SW 1271 (cell line): ENCODE results near the gene REM1.
"Not testable (repeated sequence)": the region's sequence is repeated elsewhere in the genome, so short reads cannot be mapped to it uniquely, and the experiment has no call there.

Experiments used
- DNase-seq, 2 experiments: peaks; one replicate each; lab custom pipeline; 2025; lab: John Stamatoyannopoulos, UW

The REM1 gene

DNA sequence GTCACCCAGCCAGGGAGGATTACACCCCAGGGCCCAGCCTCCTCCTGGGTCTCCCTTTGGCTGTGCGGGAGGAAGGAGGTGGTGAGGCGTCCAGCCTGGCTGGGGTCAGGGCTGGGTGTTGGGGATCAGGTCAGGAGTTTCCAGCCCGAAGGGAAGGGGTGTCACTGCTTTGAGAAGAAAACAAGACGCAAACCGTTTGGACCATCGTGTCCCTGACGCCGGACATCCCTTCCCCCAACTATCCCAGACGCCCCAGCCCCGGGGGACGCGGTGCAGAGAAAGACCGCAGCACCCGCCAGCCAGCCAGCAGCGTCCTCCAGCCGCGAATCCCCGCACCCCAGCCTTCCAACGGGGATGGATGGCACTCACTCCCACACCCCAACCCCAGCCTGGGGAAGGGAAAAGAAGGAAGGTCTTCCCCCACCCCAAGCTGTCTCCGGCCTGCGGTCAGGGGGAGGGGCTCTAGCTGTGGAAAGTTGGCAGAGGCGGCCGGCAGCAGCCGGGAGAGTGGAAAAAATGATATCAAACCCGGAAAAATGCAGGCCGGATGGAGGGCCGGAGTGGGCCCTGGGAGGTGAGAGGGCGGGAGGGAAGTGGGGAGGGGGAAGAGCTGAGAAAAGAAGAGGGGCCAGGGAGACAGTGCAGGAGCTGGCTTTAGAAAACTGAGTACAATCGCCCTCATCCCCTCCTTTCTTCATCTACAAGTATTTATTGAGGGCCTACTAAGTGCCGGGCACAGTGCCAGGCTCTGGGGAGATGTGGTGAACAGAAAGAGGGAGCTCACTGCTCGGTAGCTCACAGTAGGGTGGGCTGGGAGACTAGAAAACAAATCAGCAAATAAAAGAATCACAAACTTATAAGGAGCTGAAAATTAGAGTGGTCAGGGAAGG lies 10.6 kb downstream of the REM1 start:
- no peak for DNase-seq

GRCh38 chr20:31488115-31488514 lies 13.0 kb downstream of the REM1 start:
- DNase-seq = no peak

DNA sequence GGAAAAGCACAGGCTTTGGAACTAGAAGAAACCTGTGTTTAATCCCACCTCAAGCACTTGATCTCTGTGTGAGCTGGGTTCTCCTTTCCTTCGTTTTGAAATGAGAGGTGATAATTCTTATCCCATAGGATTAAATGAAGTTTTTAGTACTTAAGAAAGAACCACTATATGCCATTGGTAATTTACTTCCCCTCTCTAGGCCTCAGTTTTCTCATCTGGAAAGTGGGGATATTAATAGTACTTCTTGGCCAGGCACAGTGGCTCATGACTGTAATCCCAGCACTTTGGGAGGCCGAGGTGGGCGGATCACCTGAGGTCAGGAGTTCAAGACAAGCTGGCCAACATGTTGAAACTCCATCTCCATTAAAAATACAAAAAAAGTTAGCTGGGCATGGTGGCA lies 14.1 kb downstream of the REM1 start:
- DNase-seq = no peak

- no peak for DNase-seq
These were observed 15.7 kb downstream of the REM1 start for GRCh38 chr20:31490752-31491151.

- peak; percentile 30 to 54 for DNase-seq
These were observed 19.0 kb downstream of the REM1 start for GRCh38 chr20:31494131-31494530.

GRCh38 chr20:31496761-31497295 lies 21.7 kb downstream of the REM1 start:
- DNase-seq = no peak

- DNase-seq = no peak
These were observed 22.9 kb downstream of the REM1 start for GRCh38 chr20:31497838-31498540.

GRCh38 chr20:31500527-31500926 lies 25.4 kb downstream of the REM1 start:
- no peak for DNase-seq

- peak; percentile 57 to 79 for DNase-seq
These were observed 28.0 kb downstream of the REM1 start for GRCh38 chr20:31502884-31503673.

DNA sequence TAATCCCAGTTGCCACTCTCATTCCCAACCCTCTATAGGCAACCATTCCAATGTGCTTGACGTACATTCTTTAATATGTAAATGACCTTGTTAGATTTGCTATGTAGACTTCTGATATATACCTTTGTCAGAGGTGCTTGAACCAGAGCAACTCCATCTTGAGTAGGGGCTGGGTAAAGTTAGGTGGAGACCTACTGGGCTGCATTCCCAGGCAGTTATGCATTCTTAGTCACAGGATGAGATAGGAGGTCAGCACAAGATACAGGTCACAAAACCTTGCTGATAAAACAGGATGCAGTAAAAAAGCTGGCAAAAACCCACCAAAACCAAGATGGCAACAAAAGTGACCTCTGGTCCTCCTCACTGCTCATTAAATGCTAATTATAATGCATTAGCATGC lies 30.8 kb downstream of the REM1 start:
- DNase-seq = no peak

DNA sequence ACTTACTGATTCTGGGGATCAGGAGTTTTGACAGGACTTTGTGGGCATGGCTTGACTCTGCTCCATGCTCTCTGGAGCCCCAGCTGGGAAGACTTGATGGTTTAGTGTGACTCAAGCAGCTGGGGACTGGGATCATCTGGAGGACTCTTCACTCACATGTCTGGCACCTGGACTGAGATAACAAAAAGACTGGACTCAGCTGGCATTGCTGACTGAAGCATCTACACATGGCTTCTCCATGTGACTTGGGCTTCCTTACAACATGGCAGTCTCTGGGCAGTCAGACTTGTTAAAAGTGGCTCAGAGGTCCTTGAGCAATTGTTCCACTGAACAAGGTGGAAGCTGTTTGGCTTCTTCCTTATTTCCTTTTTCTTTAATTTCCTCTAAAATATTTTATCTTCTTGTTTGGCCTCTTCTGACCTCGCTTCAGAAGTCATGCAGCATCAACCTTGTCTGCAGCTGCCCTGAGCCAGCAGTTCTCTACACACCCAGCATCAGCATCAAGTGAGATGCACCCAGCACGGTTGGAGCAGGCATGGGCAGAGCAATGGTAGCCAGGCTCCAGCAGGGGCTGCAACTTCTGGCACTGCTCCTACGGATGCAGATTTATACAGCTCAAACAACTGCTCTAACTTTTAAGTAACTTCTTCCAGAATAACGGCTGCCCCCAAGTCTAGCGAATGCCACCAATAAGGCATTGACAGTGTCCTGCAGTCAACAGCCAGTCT lies 33.6 kb downstream of the REM1 start:
- DNase-seq = no peak

DNA sequence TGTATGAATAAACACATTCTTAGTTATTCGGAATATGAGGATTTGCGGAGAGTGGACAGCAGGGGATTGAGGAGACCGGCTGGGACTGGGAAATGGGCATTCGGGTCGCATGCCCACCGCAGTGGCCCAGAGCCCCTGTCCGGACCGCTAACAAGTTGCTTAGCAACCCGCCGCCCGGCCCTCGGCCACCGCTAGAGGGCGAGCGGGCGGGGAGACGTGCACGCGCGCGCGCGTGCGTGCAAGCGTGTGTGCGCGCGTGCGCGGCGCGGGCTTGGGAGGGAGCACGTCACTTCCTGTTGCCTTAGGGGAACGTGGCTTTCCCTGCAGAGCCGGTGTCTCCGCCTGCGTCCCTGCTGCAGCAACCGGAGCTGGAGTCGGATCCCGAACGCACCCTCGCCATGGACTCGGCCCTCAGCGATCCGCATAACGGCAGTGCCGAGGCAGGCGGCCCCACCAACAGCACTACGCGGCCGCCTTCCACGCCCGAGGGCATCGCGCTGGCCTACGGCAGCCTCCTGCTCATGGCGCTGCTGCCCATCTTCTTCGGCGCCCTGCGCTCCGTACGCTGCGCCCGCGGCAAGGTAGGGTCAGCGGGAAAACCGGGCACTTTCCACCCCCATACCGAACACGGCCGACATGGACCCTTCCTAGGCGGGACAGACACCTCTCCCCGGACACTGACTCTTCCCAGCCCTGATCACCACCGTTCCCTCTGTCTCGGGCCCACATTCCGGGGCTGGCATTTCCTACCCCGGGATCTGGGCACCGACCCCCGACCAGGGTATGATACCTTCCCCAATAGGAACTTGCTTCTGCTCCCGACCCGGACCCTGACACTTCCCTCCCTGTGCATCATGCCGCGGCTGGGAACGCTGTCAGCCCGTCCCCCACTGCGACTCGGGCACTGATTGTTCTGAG lies 39.3 kb downstream of the REM1 start, which contains the start of gene HM13:
TSS of gene HM13 (plus strand) at position 289 of the 918 bp plus-strand sequence. CDS start at position 399, 110 bp downstream.
- peak; percentile 91 to 92 for DNase-seq

DNA sequence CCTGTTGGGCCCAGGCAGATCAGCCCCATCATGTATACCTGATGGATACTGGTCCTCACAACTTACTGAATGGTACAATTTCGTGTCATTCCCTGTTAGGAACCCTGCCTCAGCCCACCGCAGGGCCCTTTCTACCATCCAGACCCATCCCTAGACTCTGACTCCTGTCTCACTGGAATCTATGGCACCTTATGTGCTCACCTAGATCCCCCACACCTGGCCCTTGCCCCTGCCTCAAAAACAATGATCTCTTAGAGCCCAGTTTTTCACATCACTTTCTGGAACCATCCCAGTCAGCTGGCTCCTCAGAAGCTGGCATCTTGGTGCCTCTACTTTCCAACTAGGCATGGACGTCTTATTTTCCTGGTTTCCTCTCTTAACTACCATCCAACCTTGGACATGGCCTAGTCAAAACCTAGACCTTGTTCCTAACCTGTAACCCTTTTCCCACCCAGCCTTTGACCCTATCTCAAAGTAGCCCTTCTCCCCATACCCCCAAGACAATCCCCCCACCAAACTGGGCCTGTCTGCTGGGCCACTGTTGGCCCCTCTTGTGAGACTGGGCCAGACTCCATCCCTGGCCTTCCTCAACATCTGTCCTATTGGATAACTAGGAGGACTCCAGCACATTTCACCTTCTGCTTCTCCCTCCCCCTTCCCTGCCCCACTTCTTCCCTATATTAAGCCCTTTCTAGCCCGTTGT lies 40.1 kb downstream of the REM1 start:
- DNase-seq = no peak

GRCh38 chr20:31515775-31516107 lies 40.7 kb downstream of the REM1 start:
- DNase-seq = no peak

DNA sequence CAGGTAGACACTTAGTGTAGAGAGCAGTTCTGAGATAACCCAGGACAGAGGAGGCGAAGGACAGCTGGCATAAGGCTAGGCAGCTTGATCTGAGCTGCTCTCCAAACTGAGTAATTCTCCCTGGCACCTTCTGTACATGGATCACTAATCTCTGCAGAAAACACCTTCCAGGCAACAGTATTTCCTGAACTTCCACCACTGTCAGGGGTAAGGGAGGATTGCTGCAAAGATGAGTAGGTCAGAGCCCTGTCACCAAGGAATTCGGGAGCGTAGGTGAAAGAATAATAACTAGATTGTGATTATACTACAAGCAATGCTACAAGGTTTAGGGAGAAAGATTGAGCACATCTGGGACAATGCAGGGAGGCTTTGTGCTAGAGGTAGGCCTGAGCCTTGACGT lies 41.1 kb downstream of the REM1 start:
- DNase-seq = no peak

GRCh38 chr20:31516651-31517050 lies 41.6 kb downstream of the REM1 start:
- DNase-seq = no peak

DNA sequence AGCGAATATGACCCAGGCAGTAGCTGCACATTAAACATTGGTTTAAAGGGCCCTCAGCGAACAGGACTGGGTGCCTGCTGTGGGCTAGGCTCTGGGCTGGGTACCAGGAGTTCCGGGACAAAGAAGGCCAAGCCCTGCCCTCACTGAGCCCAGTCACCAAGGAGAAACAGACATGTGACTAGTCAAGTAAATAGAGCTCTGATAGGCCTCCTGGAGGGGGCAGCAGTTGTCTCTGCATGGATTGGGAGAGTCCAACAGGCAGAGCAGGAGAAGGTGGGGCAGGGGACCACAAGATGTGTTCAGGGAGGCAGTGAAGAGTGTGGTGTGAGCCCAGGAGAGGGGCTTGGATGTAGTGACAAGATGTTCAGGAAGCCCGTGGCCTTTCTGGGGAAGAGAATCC lies 42.3 kb downstream of the REM1 start:
- peak in 1 of 2 experiments; percentile 75 for DNase-seq

DNA sequence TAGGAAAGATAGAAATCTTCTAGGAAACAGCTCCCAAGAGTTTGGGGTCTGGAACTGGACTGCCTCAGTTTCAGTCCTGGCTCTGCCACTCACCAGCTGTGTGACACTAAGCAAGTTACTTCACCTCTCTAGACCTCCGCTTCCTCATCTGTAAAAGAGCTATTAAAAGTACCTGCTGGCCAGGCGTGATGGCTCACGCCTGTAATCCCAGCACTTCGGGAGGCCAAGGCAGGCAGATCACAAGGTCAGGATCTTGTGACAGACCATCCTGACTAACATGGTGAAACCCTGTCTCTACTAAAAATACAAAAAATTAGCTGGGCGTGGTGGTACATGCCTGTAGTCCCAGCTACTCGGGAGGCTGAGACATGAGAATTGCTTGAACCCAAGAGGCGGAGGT lies 46.2 kb downstream of the REM1 start:
- DNase-seq = not testable (repeated sequence)

DNA sequence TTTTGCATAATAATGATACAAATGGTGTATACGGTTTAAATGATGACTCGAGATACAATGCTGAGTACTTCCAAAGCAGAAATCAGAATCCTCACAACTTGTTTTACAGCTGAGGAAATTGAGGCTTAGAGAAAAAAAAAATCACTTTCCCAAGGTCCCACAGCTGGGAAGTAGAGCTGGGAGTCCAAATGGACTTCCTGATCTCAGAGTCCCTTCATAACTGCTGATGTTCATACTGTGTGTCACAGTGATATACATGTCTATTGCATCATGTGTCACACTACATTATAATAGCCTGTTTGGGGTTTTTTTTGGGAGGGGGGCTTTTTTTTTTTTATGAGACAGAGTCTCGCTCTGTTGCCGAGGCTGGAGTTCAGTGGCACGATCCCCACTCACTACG lies 47.6 kb downstream of the REM1 start:
- DNase-seq = no peak
